Gastrocnemius medialis (tissue), 4 donors: ENCODE data around the gene THAP4. TPM values are rescaled to one million over a fixed set of nuclear protein-coding genes. Genes with fewer than 3 reads are reported as not detected.

Experiments used
- ATAC-seq, 2 donors: fragments of 150-250 bp; one replicate each; pipeline ENCODE4 v1.9.1; 2016
- DNase-seq, 2 donors: peaks; one replicate each; pipeline ENCODE4 v3.0.0-alpha.2; 2019
- H3K27ac ChIP-seq, 4 donors: fragments of 200-600 bp; sonication (generic); 1 replicate in 1 of 4; 2 replicates in 3 of 4; pipeline ENCODE4 v1.5.1; 2016 to 2018; ENCODE audit warnings: mild to moderate bottlenecking in 2 of 4, moderate library complexity in 1 of 4
- H3K27me3 ChIP-seq, 3 donors: fragments of 200-600 bp; sonication (generic) in 2 of 3; 1 replicate in 1 of 3; 2 replicates in 2 of 3; pipeline versions ENCODE4 v1.5.1 to v1.6.0; 2016 to 2019; ENCODE audit warnings: mild to moderate bottlenecking in 1 of 3, moderate library complexity in 1 of 3
- H3K36me3 ChIP-seq, 2 donors: fragments of 200-600 bp; sonication (generic) in 1 of 2; one replicate each; pipeline ENCODE4 v1.5.1; 2017 to 2018
- H3K4me1 ChIP-seq, 2 donors: fragments of 200-600 bp; sonication (generic) in 1 of 2; one replicate each; pipeline ENCODE4 v1.5.1; 2016 to 2017; ENCODE audit warnings: mild to moderate bottlenecking in 2 of 2
- H3K4me3 ChIP-seq, 4 donors: fragments of 200-600 bp; sonication (generic) in 3 of 4; 1 replicate in 1 of 4; 2 replicates in 3 of 4; pipeline ENCODE4 v1.5.1; 2016 to 2019; ENCODE audit warnings: mild to moderate bottlenecking in 2 of 4
- H3K9me3 ChIP-seq, 3 donors: fragments of 200-600 bp; sonication (generic) in 2 of 3; 1 replicate in 1 of 3; 2 replicates in 2 of 3; pipeline ENCODE4 v1.5.1; 2016 to 2019
- CTCF ChIP-seq, 5 experiments: fragments of 450-650 bp in 3 of 5; fragments of 200-600 bp in 2 of 5; sonication (generic) in 2 of 5; IDR thresholded peaks in 4 of 5; conservative IDR thresholded peaks in 1 of 5; 1 replicate in 4 of 5; 2 replicates in 1 of 5; pipeline ENCODE4 v1.5.1; 2016 to 2019; ENCODE audit warnings: antibody characterized with exemption in 5 of 5, mild to moderate bottlenecking in 3 of 5, moderate library complexity in 3 of 5
- POLR2A ChIP-seq, 2 donors: fragments of 450-650 bp; IDR thresholded peaks; one replicate each; pipeline ENCODE4 v1.6.1; 2017; ENCODE audit warnings: antibody characterized with exemption in 2 of 2, mild to moderate bottlenecking in 2 of 2, moderate library complexity in 2 of 2
- in situ Hi-C, 4 donors: fragments of 200-750 bp; cut with MboI; loops; one replicate each; pipeline versions ENCODE4 v1.15.0 to v1.8.0; 2017; ENCODE audit warnings: low sequenced_read_pairs in 4 of 4
- intact Hi-C: fragments of 100-400 bp; cut with DNase I; formaldehyde crosslinking; loops from one replicate; pipeline ENCODE4 v1.15.1; 2023; ENCODE audit warnings: low total_unique reads
- total RNA-seq, 4 donors: library from RNA; depleted of rRNA; stranded (reverse); fragments of >200 nt; gene quantifications; one replicate each; pipeline versions ENCODE4 v1.1.0 to v1.2.3, GENCODE V29; 2016

THAP4 gene
- total RNA-seq, 4 donors from 2014 or later, result 71.3 to 83.3 (median 79.9) TPM

- intact Hi-C loops (no loop called here), in situ Hi-C loops (no loop called here)
- no peak for ATAC-seq
- Histone ChIP-seq H3K27ac (no peak overlapping the region), H3K9me3 (no peaks in the 10 kb centered on the region), H3K4me3 (no peak overlapping the region), H3K36me3 (no peaks in the 10 kb centered on the region), H3K4me1 (peaks cover 12 to 22% of the 10 kb centered on the region in 2 donors), H3K27me3 (no peaks in the 10 kb centered on the region)
- TF ChIP-seq CTCF (IDR thresholded peaks at IDR 0.05 in 4 of 5, conservative IDR thresholded peaks at IDR 0.05 in 1 of 5), result no peak
- no peak for TF ChIP-seq POLR2A (IDR thresholded peaks at IDR 0.05)
- DNase-seq, result no peak
These were observed 9.1 kb upstream of the THAP4 start for GRCh38 chr2:241645915-241646645.

GRCh38 chr2:241645056-241645914 lies 8.3 kb upstream of the THAP4 start:
- intact Hi-C loops, result no loop called here
- ATAC-seq, result no peak
- H3K27me3 ChIP-seq, result no peaks in the 10 kb centered on the region
- H3K4me3 ChIP-seq, result no peak overlapping the region
- H3K27ac ChIP-seq, result no peak overlapping the region
- no peaks in the 10 kb centered on the region for H3K36me3 ChIP-seq
- TF ChIP-seq CTCF (IDR thresholded peaks at IDR 0.05 in 4 of 5, conservative IDR thresholded peaks at IDR 0.05 in 1 of 5), result no peak
- TF ChIP-seq POLR2A (IDR thresholded peaks at IDR 0.05), result no peak
- peaks cover 15 to 28% of the 10 kb centered on the region in 2 donors for H3K4me1 ChIP-seq
- no peaks in the 10 kb centered on the region for H3K9me3 ChIP-seq
- DNase-seq, result no peak
- in situ Hi-C loops, result no loop called here

GRCh38 chr2:241641631-241642030 lies 4.7 kb upstream of the THAP4 start:
- Histone ChIP-seq H3K9me3 (no peaks in the 10 kb centered on the region), H3K4me1 (peaks cover 33 to 35% of the 10 kb centered on the region in 2 donors), H3K36me3 (peaks cover 0 to 9% of the 10 kb centered on the region in 2 donors), H3K27ac (no peak overlapping the region), H3K27me3 (no peaks in the 10 kb centered on the region), H3K4me3 (no peak overlapping the region)
- DNase-seq, result no peak
- TF ChIP-seq CTCF (IDR thresholded peaks at IDR 0.05 in 4 of 5, conservative IDR thresholded peaks at IDR 0.05 in 1 of 5) (no peak), POLR2A (IDR thresholded peaks at IDR 0.05) (no peak)
- intact Hi-C loops (no loop called here), in situ Hi-C loops (no loop called here)
- no peak for ATAC-seq

GRCh38 chr2:241640165-241640795 lies 3.3 kb upstream of the THAP4 start:
- intact Hi-C loops (no loop called here), in situ Hi-C loops (no loop called here)
- ATAC-seq, result no peak
- TF ChIP-seq CTCF (IDR thresholded peaks at IDR 0.05 in 4 of 5, conservative IDR thresholded peaks at IDR 0.05 in 1 of 5) (no peak), POLR2A (IDR thresholded peaks at IDR 0.05) (no peak)
- Histone ChIP-seq H3K27ac (no peak overlapping the region), H3K9me3 (no peaks in the 10 kb centered on the region), H3K36me3 (peaks cover 0 to 9% of the 10 kb centered on the region in 2 donors), H3K4me3 (no peak overlapping the region), H3K27me3 (no peaks in the 10 kb centered on the region), H3K4me1 (peaks cover 40 to 44% of the 10 kb centered on the region in 2 donors)
- DNase-seq, result no peak
